Fibroblast of mammary gland (primary cell): ENCODE measurements around the gene TMEM45A.

Experiments used
- DNase-seq: peaks from one replicate; pipeline ENCODE4 v3.0.0-alpha.2; 2010; ENCODE audit warnings: low read depth
- H3K4me3 ChIP-seq: 2 replicates; pipeline ENCODE4 v1.5.1; 2011; ENCODE audit warnings: low read depth, mild to moderate bottlenecking, low read length, moderate library complexity; ENCODE audit not compliant: control insufficient read depth
- CTCF ChIP-seq: conservative IDR thresholded peaks from 2 replicates; pipeline ENCODE4 v1.5.1; 2011; ENCODE audit warnings: low read depth, low read length, inconsistent platforms; ENCODE audit not compliant: control insufficient read depth, insufficient read depth

The TMEM45A gene

GRCh38 chr3:100455841-100456550, 36.4 kb upstream of the TMEM45A start:
- no peak overlapping the region for H3K4me3 ChIP-seq
- DNase-seq = no peak
- TF ChIP-seq CTCF = no peak

GRCh38 chr3:100456745-100457144, 35.7 kb upstream of the TMEM45A start:
- H3K4me3 ChIP-seq = no peak overlapping the region
- TF ChIP-seq CTCF = no peak
- no peak for DNase-seq

GRCh38 chr3:100457811-100458210, 34.6 kb upstream of the TMEM45A start:
- no peak for TF ChIP-seq CTCF
- no peak for DNase-seq
- no peak overlapping the region for H3K4me3 ChIP-seq

GRCh38 chr3:100458814-100459213, 33.6 kb upstream of the TMEM45A start:
- DNase-seq = no peak
- no peak overlapping the region for H3K4me3 ChIP-seq
- TF ChIP-seq CTCF = no peak

GRCh38 chr3:100463002-100463401, 29.4 kb upstream of the TMEM45A start:
- peak; percentile 80 for DNase-seq
- peak; percentile 85 for TF ChIP-seq CTCF
- H3K4me3 ChIP-seq = no peak overlapping the region

- no peak for TF ChIP-seq CTCF
- DNase-seq = no peak
- no peak overlapping the region for H3K4me3 ChIP-seq
Measured at GRCh38 chr3:100463646-100464155, 28.7 kb upstream of the TMEM45A start.
